Mononuclear cell (primary cell): ENCODE results near the gene PFDN5. TPM values are rescaled to one million over a fixed set of nuclear protein-coding genes. Genes with fewer than 3 reads are reported as not detected.
A peak's percentile ranks its signal among the peaks of the same experiment; 100 is the strongest.

ENCODE experiments used
- H3K27me3 ChIP-seq: 2 replicates; pipeline ENCODE4 v1.6.0; 2011; ENCODE audit warnings: low read length, control low read depth; ENCODE audit not compliant: insufficient read depth
- H3K4me1 ChIP-seq: 2 replicates; pipeline ENCODE4 v1.5.1; 2011; ENCODE audit warnings: mild to moderate bottlenecking, low read length, control low read depth; ENCODE audit not compliant: insufficient read depth
- H3K4me3 ChIP-seq: 2 replicates; pipeline ENCODE4 v1.5.1; 2011; ENCODE audit warnings: mild to moderate bottlenecking, low read length, moderate library complexity
- H3K9me3 ChIP-seq: 2 replicates; pipeline ENCODE4 v1.5.1; 2011; ENCODE audit warnings: low read depth, mild to moderate bottlenecking, control low read depth, low read length
- total RNA-seq: library from RNA; depleted of rRNA; stranded (reverse); fragments of >200 nt; gene quantifications from one replicate; pipeline ENCODE4 v1.2.3, GENCODE V29; 2012

The PFDN5 gene
- 979 TPM for total RNA-seq

GRCh38 chr12:53295070-53295890 lies at the start of gene PFDN5:
TSS of gene PFDN5 (plus strand) at chr12:53295542. CDS start at chr12:53295568, 26 bp downstream.
- Histone ChIP-seq H3K4me1 (peaks cover 47% of the 10 kb centered on the region), H3K4me3 (peak within 1 kb of the TSS; percentile 67), H3K27me3 (no peaks in the 10 kb centered on the region), H3K9me3 (no peaks in the 10 kb centered on the region)

- Histone ChIP-seq H3K27me3 (no peaks in the 10 kb centered on the region), H3K4me1 (peaks cover 47% of the 10 kb centered on the region), H3K4me3 (peak overlapping the region; percentile 85), H3K9me3 (no peaks in the 10 kb centered on the region)
Measured at GRCh38 chr12:53251477-53252348, 43.6 kb upstream of the PFDN5 start.

GRCh38 chr12:53252349-53252916 lies 42.9 kb upstream of the PFDN5 start:
- H3K9me3 ChIP-seq: no peaks in the 10 kb centered on the region
- H3K27me3 ChIP-seq: no peaks in the 10 kb centered on the region
- H3K4me1 ChIP-seq: peaks cover 48% of the 10 kb centered on the region
- peak overlapping the region; percentile 85 for H3K4me3 ChIP-seq

GRCh38 chr12:53253298-53253697 lies 42.0 kb upstream of the PFDN5 start:
- no peaks in the 10 kb centered on the region for H3K9me3 ChIP-seq
- H3K4me3 ChIP-seq: no peak overlapping the region
- no peaks in the 10 kb centered on the region for H3K27me3 ChIP-seq
- H3K4me1 ChIP-seq: peaks cover 48% of the 10 kb centered on the region

- no peaks in the 10 kb centered on the region for H3K27me3 ChIP-seq
- H3K9me3 ChIP-seq: no peaks in the 10 kb centered on the region
- H3K4me1 ChIP-seq: peaks cover 52% of the 10 kb centered on the region
- H3K4me3 ChIP-seq: no peak overlapping the region
Measured at GRCh38 chr12:53254816-53255545, 40.4 kb upstream of the PFDN5 start.

- no peaks in the 10 kb centered on the region for H3K9me3 ChIP-seq
- H3K27me3 ChIP-seq: no peaks in the 10 kb centered on the region
- H3K4me1 ChIP-seq: peaks cover 52% of the 10 kb centered on the region
- no peak overlapping the region for H3K4me3 ChIP-seq
Measured at GRCh38 chr12:53255996-53256395, 39.3 kb upstream of the PFDN5 start.

- H3K4me3 ChIP-seq: no peak overlapping the region
- H3K27me3 ChIP-seq: no peaks in the 10 kb centered on the region
- H3K9me3 ChIP-seq: no peaks in the 10 kb centered on the region
- H3K4me1 ChIP-seq: peaks cover 30% of the 10 kb centered on the region
Measured at GRCh38 chr12:53258541-53259539, 36.5 kb upstream of the PFDN5 start.

GRCh38 chr12:53259891-53260290 lies 35.5 kb upstream of the PFDN5 start:
- no peaks in the 10 kb centered on the region for H3K9me3 ChIP-seq
- H3K27me3 ChIP-seq: no peaks in the 10 kb centered on the region

GRCh38 chr12:53265783-53266182 lies 29.6 kb upstream of the PFDN5 start:
- Histone ChIP-seq H3K27me3 (no peaks in the 10 kb centered on the region), H3K4me1 (peaks cover 30% of the 10 kb centered on the region), H3K4me3 (no peak overlapping the region), H3K9me3 (no peaks in the 10 kb centered on the region)

More at GRCh38 chr12:53259891-53260290, 35.5 kb upstream of the PFDN5 start:
- Histone ChIP-seq H3K4me3 (no peak overlapping the region), H3K4me1 (peaks cover 23% of the 10 kb centered on the region)

- Histone ChIP-seq H3K27me3 (no peaks in the 10 kb centered on the region), H3K4me3 (peak overlapping the region; percentile 50)
Measured at GRCh38 chr12:53267306-53267998, 27.9 kb upstream of the PFDN5 start.

GRCh38 chr12:53267999-53268629 lies 27.2 kb upstream of the PFDN5 start, which contains the start of gene ESPL1:
TSS of gene ESPL1 (plus strand) at chr12:53268299. CDS start at chr12:53268767, 468 bp downstream.
- Histone ChIP-seq H3K9me3 (no peaks in the 10 kb centered on the region), H3K4me3 (peak within 1 kb of the TSS; percentile 50), H3K27me3 (no peaks in the 10 kb centered on the region), H3K4me1 (peaks cover 30% of the 10 kb centered on the region)

More at GRCh38 chr12:53267306-53267998, 27.9 kb upstream of the PFDN5 start:
- peaks cover 30% of the 10 kb centered on the region for H3K4me1 ChIP-seq
- H3K9me3 ChIP-seq: no peaks in the 10 kb centered on the region

GRCh38 chr12:53268630-53269562 lies 26.4 kb upstream of the PFDN5 start:
- H3K9me3 ChIP-seq: no peaks in the 10 kb centered on the region
- H3K4me3 ChIP-seq: peak overlapping the region; percentile 50
- peaks cover 30% of the 10 kb centered on the region for H3K4me1 ChIP-seq
- H3K27me3 ChIP-seq: no peaks in the 10 kb centered on the region
